Osteocyte (in vitro differentiated cells): Measurements from ENCODE around the gene LGMN. TPM values are rescaled to one million over a fixed set of nuclear protein-coding genes. Genes with fewer than 3 reads are reported as not detected.
A peak's percentile ranks its signal among the peaks of the same experiment; 100 is the strongest.
"Not testable (repeated sequence)": the region's sequence is repeated elsewhere in the genome, so short reads cannot be mapped to it uniquely, and the experiment has no call there.

ENCODE experiments used
- DNase-seq: peaks from one replicate; pipeline ENCODE4 v3.0.0; 2021; ENCODE audit warnings: mixed read lengths; ENCODE audit not compliant: unreplicated experiment; ENCODE audit errors: extremely low spot score
- H3K27ac Mint-ChIP-seq: one replicate; pipeline ENCODE4 v1.8.0; 2021; ENCODE audit warnings: mild to moderate bottlenecking, mixed read lengths; ENCODE audit not compliant: unreplicated experiment
- H3K27me3 Mint-ChIP-seq: one replicate; pipeline ENCODE4 v1.8.0; 2021; ENCODE audit warnings: mixed read lengths; ENCODE audit not compliant: unreplicated experiment
- H3K36me3 Mint-ChIP-seq: one replicate; pipeline ENCODE4 v1.8.0; 2021; ENCODE audit warnings: mixed read lengths; ENCODE audit not compliant: unreplicated experiment
- H3K4me1 Mint-ChIP-seq: one replicate; pipeline ENCODE4 v1.8.0; 2021; ENCODE audit warnings: mixed read lengths; ENCODE audit not compliant: unreplicated experiment
- H3K4me3 Mint-ChIP-seq: one replicate; pipeline ENCODE4 v1.8.0; 2021; ENCODE audit warnings: mild to moderate bottlenecking, moderate library complexity, mixed read lengths; ENCODE audit not compliant: unreplicated experiment
- H3K9me3 Mint-ChIP-seq: one replicate; pipeline ENCODE4 v1.8.0; 2021; ENCODE audit warnings: mixed read lengths; ENCODE audit not compliant: unreplicated experiment
- CTCF ChIP-seq: fragments of 200-600 bp; sonication (generic); IDR thresholded peaks from 2 replicates; pipeline ENCODE4 v1.5.0; 2021; ENCODE audit warnings: antibody characterized with exemption, mild to moderate bottlenecking, moderate library complexity
- total RNA-seq: library from RNA; stranded (reverse); gene quantifications from 2 replicates; pipeline ENCODE4 v1.2.1, GENCODE V29; 2021

LGMN gene
- total RNA-seq, 1 donor from 2014 or later: 66.3 TPM

GRCh38 chr14:92685784-92686355 is 62.6 kb downstream of the LGMN start:
- no peak overlapping the region for H3K4me3 Mint-ChIP-seq

GRCh38 chr14:92684801-92685560 is 63.4 kb downstream of the LGMN start:
- Mint-ChIP-seq H3K9me3 (no peaks in the 10 kb centered on the region), H3K4me1 (peaks cover 6% of the 10 kb centered on the region), H3K36me3 (peaks cover 15% of the 10 kb centered on the region), H3K4me3 (no peak overlapping the region), H3K27ac (no peak overlapping the region), H3K27me3 (no peaks in the 10 kb centered on the region)
- TF ChIP-seq CTCF: no peak
- no peak for DNase-seq

More at GRCh38 chr14:92685784-92686355, 62.6 kb downstream of the LGMN start:
- peaks cover 6% of the 10 kb centered on the region for H3K4me1 Mint-ChIP-seq
- H3K27me3 Mint-ChIP-seq: no peaks in the 10 kb centered on the region
- no peak overlapping the region for H3K27ac Mint-ChIP-seq
- DNase-seq: no peak
- no peaks in the 10 kb centered on the region for H3K9me3 Mint-ChIP-seq
- H3K36me3 Mint-ChIP-seq: peaks cover 13% of the 10 kb centered on the region
- no peak for TF ChIP-seq CTCF

GRCh38 chr14:92683041-92683440 is 65.4 kb downstream of the LGMN start:
- no peak overlapping the region for H3K4me3 Mint-ChIP-seq
- no peak for TF ChIP-seq CTCF
- H3K27ac Mint-ChIP-seq: no peak overlapping the region

GRCh38 chr14:92680781-92681650 is 67.4 kb downstream of the LGMN start:
- H3K4me1 Mint-ChIP-seq: peaks cover 5% of the 10 kb centered on the region
- H3K27ac Mint-ChIP-seq: no peak overlapping the region
- no peak overlapping the region for H3K4me3 Mint-ChIP-seq
- peak; percentile 93 for TF ChIP-seq CTCF
- no peaks in the 10 kb centered on the region for H3K27me3 Mint-ChIP-seq
- peaks cover 29% of the 10 kb centered on the region for H3K36me3 Mint-ChIP-seq
- DNase-seq: peak; percentile 91
- H3K9me3 Mint-ChIP-seq: no peaks in the 10 kb centered on the region

More at GRCh38 chr14:92683041-92683440, 65.4 kb downstream of the LGMN start:
- DNase-seq: no peak
- Mint-ChIP-seq H3K36me3 (peaks cover 22% of the 10 kb centered on the region), H3K9me3 (no peaks in the 10 kb centered on the region), H3K27me3 (no peaks in the 10 kb centered on the region), H3K4me1 (peaks cover 6% of the 10 kb centered on the region)

- H3K9me3 Mint-ChIP-seq, H3K4me1 Mint-ChIP-seq, H3K4me3 Mint-ChIP-seq, DNase-seq, H3K27ac Mint-ChIP-seq, H3K27me3 Mint-ChIP-seq: not testable (repeated sequence)
- peaks cover 26% of the 10 kb centered on the region for H3K36me3 Mint-ChIP-seq
Observed at GRCh38 chr14:92680330-92680729, 68.1 kb downstream of the LGMN start.
